ENCODE results near the gene XPNPEP2.

XPNPEP2 gene

DNA sequence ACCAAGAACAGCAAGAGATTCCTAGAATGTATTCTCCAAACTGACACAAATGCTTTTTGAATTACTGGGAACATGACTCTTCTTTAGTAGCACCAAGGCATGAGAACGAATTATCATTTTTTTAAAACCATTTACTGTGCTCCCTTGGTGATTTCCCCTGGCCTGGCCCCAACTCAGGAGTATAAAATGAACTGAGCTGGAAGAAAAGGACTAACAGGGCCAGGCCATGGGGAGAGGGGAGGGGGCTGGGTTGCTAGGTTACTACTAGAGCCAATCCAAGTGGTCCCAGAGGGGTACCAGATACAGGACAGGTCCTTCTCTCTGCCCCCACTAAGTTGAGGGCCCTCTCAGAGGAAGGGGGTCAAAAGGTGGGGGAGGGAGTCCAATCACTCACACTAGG lies 64.1 kb downstream of the XPNPEP2 start:
- DNase-seq = no peak

DNA sequence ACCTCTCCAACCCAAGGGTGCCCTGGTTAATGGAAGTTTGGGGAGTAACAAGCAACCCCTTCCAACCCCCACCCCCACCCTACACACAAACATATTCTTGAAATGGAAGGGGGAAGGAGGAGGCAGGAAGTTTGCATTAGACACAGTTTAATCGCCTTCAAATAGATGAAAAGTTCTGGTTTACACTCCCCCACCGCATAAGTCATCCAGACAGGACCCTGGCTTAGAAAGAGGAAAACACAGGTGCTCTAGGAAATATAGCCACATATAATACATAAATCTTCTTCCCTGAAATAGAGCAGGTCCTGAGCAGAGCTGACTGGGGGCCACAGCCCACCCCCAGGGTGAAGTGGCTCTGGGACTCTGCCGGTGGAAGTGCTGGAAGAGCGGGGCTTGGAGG lies 66.0 kb downstream of the XPNPEP2 start:
- no peak for DNase-seq

DNA sequence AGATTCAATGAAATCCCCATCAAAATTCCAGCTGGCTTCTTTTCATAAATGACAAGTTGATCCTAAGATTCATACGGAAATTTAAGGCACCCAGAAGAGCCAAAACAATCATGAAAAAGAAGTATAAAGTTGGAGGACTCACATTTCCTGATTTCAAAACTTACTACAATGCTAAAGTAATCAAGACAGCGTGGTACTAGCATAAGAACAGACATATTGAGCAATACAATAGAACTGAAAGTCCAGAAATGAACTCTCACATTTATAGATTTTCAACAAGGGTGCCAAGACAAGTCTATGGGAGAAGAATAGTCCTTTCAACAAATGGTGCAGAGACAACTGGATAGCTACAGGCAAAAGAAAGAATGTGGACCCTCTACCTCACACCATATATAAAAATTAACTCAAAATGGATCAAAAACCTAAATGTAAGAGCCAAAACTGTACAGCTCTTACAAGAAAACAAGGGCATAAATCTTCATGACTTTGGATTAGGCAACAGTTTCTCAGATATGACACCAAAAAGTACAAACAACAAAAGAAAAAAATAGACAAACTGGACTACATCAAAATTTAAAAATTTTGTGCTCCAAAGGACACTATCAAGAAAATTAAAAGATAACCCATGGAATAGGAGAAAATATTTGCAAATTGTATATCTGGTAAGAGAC lies 69.5 kb downstream of the XPNPEP2 start:
- no peak for DNase-seq

DNA sequence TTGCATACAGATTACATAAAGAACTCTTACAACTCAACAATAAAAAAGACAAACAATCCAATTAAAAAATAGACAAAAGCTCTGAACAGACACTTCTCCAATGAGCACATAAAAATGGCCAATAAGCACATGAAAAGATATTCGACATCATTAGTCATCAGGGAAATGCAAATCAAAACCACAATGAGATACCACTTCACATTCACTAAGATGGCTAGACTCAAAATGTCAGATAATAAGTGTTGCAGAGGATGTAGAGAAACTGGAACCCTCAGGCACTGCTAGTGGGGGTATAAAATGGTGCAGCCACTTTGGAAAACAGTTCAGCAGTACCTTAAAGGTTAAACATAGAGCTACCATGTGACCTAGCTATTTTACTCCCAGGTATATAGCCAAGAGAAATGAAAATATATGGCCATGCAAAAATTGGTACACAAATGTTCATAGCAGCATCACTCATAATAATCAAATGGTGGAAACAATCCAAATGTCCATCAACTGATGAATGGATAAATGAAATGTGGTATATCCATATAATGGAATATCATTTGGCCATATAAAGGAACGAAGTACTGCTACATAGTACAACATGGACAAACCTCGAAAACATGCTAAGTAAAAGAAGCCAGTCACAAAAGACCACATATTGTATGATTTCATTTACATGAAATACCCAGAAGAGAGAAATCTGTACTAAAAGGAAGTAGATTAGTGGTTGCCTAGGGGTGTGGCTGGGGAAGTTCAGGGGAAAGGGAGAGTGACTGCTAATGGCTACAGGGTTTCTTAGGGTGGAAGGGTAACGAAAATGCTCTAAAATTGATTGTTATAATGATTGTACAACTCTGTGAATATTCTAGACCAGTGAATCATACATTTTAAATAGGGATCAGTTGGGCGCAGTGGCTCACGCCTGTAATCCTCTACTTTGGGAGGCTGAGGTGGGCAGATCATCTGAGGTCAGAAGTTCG lies 70.3 kb downstream of the XPNPEP2 start:
- DNase-seq = no peak

DNA sequence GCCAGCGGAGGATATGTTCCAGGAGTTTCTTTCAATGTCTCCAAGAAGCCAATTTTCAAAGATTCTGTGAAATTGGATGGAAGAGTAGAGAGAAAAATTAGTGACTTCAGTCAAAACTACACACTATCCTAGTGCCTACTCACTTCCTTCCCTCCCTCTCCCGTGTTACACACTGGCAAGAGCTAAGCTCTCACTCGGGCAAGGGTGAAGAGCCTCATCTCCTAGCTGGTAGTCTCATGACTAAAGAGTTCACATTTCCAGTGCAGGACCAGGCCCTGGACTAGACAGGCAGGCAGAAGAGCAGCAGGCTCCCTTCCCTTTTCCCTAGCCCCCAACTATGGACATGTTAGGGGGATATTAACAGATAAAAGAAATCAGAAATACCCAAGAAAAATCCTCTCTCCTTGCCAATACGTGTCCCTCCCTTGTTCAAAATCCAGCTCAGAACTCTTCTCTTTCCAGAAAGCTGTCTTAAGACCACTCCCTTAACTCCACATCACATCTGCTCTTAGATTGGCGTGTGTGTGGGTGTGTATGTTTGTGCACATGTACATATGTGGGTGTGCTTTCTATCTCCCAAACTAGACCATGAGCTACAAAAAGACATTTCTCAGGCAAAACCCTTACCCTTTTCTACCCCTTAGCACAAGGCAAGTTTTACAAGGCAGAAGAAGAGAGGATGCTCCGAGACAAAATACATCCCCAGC lies 75.0 kb downstream of the XPNPEP2 start:
- no peak for DNase-seq

DNA sequence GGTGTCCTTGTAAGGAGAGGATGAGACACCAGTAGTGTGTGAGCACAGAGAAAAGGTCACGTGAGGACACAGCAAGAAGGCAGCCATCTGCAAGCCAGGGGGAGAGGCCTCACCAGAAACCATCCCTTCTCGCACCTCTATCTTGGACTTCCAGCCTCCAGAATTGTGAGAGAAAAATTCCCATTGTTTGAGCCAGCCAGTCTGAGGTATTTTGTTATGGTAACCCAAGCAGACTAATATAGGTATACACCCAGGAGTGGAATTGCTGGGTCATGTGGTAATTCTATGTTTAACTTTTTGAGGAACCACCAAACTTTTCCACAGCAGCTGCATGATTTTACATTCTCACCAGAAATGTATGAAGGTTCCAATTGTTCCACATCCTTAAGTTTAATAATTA lies 79.3 kb downstream of the XPNPEP2 start:
- DNase-seq = no peak

Data from NCI-H526 (cell line).